GM12874 (cell line): Measurements from ENCODE around the gene RAP1GAP.

Source experiments
- TF ChIP-seq, protein P1 (sequence below): IDR thresholded peaks from 2 replicates; pipeline ENCODE4 v1.5.1; 2011; ENCODE audit warnings: low read depth, mild to moderate bottlenecking, control low read depth, low read length, moderate library complexity; ENCODE audit not compliant: insufficient read depth

The RAP1GAP gene

DNA sequence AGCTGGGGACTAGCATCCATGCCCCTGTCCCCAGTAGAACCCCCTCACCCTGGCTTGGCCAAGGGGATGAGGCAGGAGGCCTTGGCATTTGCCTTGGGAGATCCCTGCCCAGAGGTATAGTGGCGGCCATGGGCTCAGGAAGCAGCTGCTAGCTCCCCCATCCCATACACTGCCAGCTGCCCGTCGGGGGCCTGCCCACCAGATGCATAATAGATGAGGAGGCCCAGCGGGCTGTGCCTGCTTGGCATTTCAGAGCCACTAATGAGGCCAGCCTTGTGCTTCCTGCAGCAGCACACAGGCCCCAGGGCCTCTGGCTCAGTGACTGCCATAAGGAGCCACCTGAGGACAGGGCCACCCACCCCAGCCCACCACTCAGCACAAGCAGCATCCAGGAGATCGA, 23.6 kb downstream of the RAP1GAP start:
- TF ChIP-seq, protein P1, sequence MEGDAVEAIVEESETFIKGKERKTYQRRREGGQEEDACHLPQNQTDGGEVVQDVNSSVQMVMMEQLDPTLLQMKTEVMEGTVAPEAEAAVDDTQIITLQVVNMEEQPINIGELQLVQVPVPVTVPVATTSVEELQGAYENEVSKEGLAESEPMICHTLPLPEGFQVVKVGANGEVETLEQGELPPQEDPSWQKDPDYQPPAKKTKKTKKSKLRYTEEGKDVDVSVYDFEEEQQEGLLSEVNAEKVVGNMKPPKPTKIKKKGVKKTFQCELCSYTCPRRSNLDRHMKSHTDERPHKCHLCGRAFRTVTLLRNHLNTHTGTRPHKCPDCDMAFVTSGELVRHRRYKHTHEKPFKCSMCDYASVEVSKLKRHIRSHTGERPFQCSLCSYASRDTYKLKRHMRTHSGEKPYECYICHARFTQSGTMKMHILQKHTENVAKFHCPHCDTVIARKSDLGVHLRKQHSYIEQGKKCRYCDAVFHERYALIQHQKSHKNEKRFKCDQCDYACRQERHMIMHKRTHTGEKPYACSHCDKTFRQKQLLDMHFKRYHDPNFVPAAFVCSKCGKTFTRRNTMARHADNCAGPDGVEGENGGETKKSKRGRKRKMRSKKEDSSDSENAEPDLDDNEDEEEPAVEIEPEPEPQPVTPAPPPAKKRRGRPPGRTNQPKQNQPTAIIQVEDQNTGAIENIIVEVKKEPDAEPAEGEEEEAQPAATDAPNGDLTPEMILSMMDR, result no peak

DNA sequence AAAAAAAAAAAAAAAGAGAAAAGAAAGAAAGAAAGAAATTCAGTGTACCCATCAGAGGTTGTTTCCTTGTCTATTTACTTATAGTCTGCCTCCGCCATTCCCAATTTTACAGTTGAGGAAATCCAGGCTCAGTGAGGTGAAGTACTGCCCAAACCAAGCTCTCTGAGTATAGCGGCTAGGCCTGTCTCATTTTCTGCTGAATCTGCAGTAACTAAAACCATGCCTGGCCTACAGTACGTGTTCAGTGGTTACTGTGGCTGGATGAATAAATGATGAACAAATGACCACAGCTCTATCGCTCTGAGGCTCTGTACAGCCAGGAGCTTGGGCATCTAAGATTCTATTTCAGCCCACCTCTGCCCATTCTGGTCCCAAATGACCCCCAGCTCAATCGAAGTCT, 24.3 kb downstream of the RAP1GAP start:
- TF ChIP-seq, protein P1, result no peak

GRCh38 chr1:21644348-21644747, 24.8 kb downstream of the RAP1GAP start:
- TF ChIP-seq, protein P1, result no peak

DNA sequence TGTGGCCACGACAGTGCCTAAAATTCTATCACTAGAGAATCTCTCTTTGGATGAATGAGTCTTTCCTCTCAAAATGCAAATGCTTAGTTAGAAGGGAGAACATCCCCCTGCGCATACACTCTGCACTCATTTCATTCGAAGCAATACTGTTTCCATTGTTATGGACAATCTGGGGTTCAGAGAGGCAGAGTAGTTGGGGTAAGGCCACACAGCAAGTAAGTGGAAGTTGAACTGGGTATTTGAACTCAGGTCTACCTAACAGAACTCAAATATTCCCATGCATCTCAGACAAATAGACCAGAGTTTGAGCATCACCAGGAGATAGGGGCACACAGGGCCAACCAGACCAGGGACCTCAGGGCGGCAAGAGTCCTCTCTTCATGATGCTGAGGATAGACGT, 25.5 kb downstream of the RAP1GAP start:
- TF ChIP-seq, protein P1, result no peak

- TF ChIP-seq, protein P1, result no peak
Observed at GRCh38 chr1:21641967-21642739, 27.0 kb downstream of the RAP1GAP start.

- TF ChIP-seq, protein P1, result no peak
Observed at GRCh38 chr1:21641537-21641936, 27.6 kb downstream of the RAP1GAP start.

DNA sequence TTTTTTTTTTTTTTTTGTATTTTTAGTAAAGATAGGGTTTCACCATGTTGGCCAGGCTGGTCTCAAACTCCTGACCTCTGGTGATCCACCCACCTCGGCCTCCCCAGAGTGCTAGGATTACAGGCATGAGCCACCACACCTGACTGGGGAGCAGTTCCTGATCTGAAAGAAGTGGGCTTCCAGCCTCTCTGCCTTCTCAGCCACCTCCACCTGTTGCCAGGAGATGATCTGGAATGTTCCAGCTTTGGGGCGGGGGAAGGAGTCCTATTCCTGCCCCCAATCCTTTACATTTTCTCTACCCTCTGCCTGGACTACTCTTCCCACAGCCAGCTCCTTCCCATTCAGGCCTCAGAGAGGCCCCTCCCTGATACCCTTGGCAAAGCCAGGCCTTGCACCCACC, 28.1 kb downstream of the RAP1GAP start:
- TF ChIP-seq, protein P1, result no peak
